HCT116 (cell line): ENCODE results near the gene RTN4RL2.

Experiments used
- CEBPB ChIP-seq: IDR thresholded peaks from 2 replicates; pipeline ENCODE4 v1.6.1; 2012; ENCODE audit warnings: low read depth
- CTCF ChIP-seq, 3 experiments: fragments of 200-600 bp in 1 of 3; sonication (generic) in 1 of 3; IDR thresholded peaks in 2 of 3; conservative IDR thresholded peaks in 1 of 3; 2 replicates each; pipeline ENCODE4 v1.5.1; 2012 to 2017; ENCODE audit warnings: low read depth in 2 of 3, low read length in 2 of 3, antibody characterized with exemption in 1 of 3, borderline replicate concordance in 1 of 3, control low read depth in 1 of 3, mild to moderate bottlenecking in 1 of 3, mixed read lengths in 1 of 3, mixed run types in 1 of 3, moderate library complexity in 1 of 3; ENCODE audit not compliant: insufficient read depth in 1 of 3
- EZH2 ChIP-seq: fragments of 200-600 bp; sonication (generic); IDR thresholded peaks from 2 replicates; pipeline ENCODE4 v1.6.1; 2017; ENCODE audit warnings: antibody characterized with exemption, mixed run types
- EZH2phosphoT487 ChIP-seq: fragments of 200-600 bp; IDR thresholded peaks from 2 replicates; pipeline ENCODE4 v1.6.1; 2018; ENCODE audit warnings: antibody characterized with exemption, borderline replicate concordance
- MAX ChIP-seq: IDR thresholded peaks from 2 replicates; pipeline ENCODE4 v1.6.1; 2012
- POLR2A ChIP-seq: IDR thresholded peaks from 2 replicates; pipeline ENCODE4 v1.7.0; 2011; ENCODE audit warnings: borderline replicate concordance; ENCODE audit not compliant: insufficient read depth, insufficient read length; ENCODE audit errors: extremely low read depth
- POLR2AphosphoS5 ChIP-seq: IDR thresholded peaks from 2 replicates; pipeline ENCODE4 v1.6.1; 2011; ENCODE audit warnings: mild to moderate bottlenecking, low read depth, low read length, moderate library complexity
- RAD21 ChIP-seq: IDR thresholded peaks from 2 replicates; pipeline ENCODE4 v1.6.1; 2012; ENCODE audit warnings: low read depth, mild to moderate bottlenecking
- SRF ChIP-seq: IDR thresholded peaks from 2 replicates; pipeline ENCODE4 v1.6.1; 2012; ENCODE audit warnings: low read depth
- TCF7L2 ChIP-seq: IDR thresholded peaks from 2 replicates; pipeline ENCODE4 v1.7.0; 2011; ENCODE audit warnings: borderline replicate concordance, inconsistent platforms; ENCODE audit not compliant: insufficient read depth, insufficient read length; ENCODE audit errors: extremely low read depth
- YY1 ChIP-seq: IDR thresholded peaks from 2 replicates; pipeline ENCODE4 v1.6.1; 2011; ENCODE audit warnings: low read length, low read depth, moderate library complexity, mild to moderate bottlenecking; ENCODE audit not compliant: insufficient replicate concordance; ENCODE audit errors: extremely low read depth
- ZBTB33 ChIP-seq: IDR thresholded peaks from 2 replicates; pipeline ENCODE4 v1.6.1; 2011; ENCODE audit warnings: mild to moderate bottlenecking, low read length, moderate library complexity; ENCODE audit not compliant: insufficient replicate concordance; ENCODE audit errors: extremely low read depth
- ZFX ChIP-seq: fragments of 450-650 bp; IDR thresholded peaks from 2 replicates; pipeline ENCODE4 v1.6.1; 2017
- TF ChIP-seq, protein P1 (sequence below): IDR thresholded peaks from 2 replicates; pipeline ENCODE4 v1.6.1; 2012; ENCODE audit warnings: low read depth

- TF ChIP-seq POLR2AphosphoS5 (no peak), CTCF (IDR thresholded peaks at IDR 0.05 in 2 of 3, conservative IDR thresholded peaks at IDR 0.05 in 1 of 3; ENCODE audit: borderline replicate concordance in 1 of 3, insufficient read depth in 1 of 3, low read depth in 2 of 3, low read length in 2 of 3) (no peak), POLR2A (no peak), TCF7L2 (no peak), EZH2 (no peak), ZFX (no peak), EZH2phosphoT487 (no peak), SRF (no peak), CEBPB (no peak), ZBTB33 (no peak), MAX (no peak), RAD21 (no peak), YY1 (no peak)
- TF ChIP-seq, protein P1, sequence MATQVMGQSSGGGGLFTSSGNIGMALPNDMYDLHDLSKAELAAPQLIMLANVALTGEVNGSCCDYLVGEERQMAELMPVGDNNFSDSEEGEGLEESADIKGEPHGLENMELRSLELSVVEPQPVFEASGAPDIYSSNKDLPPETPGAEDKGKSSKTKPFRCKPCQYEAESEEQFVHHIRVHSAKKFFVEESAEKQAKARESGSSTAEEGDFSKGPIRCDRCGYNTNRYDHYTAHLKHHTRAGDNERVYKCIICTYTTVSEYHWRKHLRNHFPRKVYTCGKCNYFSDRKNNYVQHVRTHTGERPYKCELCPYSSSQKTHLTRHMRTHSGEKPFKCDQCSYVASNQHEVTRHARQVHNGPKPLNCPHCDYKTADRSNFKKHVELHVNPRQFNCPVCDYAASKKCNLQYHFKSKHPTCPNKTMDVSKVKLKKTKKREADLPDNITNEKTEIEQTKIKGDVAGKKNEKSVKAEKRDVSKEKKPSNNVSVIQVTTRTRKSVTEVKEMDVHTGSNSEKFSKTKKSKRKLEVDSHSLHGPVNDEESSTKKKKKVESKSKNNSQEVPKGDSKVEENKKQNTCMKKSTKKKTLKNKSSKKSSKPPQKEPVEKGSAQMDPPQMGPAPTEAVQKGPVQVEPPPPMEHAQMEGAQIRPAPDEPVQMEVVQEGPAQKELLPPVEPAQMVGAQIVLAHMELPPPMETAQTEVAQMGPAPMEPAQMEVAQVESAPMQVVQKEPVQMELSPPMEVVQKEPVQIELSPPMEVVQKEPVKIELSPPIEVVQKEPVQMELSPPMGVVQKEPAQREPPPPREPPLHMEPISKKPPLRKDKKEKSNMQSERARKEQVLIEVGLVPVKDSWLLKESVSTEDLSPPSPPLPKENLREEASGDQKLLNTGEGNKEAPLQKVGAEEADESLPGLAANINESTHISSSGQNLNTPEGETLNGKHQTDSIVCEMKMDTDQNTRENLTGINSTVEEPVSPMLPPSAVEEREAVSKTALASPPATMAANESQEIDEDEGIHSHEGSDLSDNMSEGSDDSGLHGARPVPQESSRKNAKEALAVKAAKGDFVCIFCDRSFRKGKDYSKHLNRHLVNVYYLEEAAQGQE = no peak
Observed at GRCh38 chr11:57427727-57428082, 32.6 kb upstream of the RTN4RL2 start.
